ENCODE results near the gene SGSH.

The SGSH gene

DNA sequence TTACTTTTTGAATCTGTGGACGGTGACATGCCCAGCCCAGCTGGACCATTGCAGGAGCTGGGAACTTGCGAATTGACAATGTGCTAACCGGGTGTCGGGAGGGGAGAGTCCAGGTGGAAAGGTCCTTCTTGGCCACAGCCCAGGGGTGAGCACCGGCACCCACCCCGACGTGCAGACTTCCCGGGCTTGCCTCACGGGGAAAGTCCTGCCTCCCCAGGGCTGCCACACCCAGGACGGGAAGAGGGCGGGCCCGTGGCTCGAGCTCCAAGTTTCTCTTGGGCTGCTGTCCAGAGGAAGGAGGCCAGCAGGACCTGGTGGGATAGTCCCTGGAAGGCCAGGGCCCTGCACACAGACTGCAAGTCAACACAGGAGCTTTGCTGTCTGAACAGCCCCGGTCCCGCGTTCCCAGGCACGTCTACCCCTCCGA is 32.6 kb downstream of the SGSH start:
- no peak for DNase-seq

DNA sequence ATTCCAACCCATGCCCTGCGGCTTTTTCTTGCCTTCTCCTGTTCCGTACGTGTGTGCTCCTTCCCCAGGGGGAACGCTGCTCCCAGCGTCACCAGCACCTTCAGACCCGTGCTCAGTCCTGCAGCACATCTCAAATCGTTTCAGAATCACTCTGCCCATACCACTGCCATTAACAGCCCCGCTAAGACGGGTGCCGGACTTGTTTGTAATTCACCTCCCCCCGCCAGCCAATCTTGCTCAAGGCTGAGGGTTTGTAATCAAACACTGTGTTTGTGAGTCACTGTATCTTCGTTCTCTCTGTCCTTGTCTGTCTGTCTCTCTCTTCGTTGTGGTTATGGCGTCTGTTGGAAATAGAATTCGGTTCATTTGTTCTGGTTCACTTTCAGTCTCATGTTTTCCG is 33.0 kb downstream of the SGSH start:
- no peak for DNase-seq

DNA sequence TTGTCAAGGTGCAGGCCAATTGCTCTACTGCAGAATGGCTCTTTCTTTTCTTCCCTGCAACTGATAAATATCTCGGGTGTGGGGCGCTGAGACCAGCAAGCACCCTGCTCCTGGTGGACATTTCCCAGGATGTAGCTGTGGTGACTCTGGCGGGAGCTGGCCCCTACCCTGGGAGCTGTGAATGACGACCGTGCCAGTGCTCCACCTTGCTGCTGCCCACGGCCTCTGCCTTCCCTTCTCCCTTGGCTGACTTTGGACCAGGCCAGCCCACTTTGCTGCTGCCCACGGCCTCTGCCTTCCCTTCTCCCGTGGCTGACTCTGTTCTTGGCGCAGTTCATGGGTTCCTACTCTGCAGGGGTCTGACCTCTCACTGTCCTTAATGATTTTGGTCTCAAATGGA is 34.2 kb downstream of the SGSH start:
- no peak for DNase-seq

DNA sequence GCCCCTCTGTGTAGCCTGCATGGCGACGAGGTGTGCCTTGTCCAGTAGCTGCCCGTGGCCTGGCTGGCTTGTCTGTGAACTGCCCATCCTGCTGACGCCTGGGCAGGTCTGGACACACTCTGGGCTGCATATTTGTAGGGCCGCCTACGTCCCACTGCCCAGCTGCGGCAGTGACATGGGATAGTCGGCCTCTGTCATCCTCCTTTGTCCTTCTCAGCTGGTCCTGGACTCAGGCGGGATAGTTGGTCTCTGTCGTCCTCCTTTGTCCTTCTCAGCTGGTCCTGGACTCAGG is 35.8 kb downstream of the SGSH start:
- peak in 2 of 56 donors; percentile 8 to 12 for DNase-seq

DNA sequence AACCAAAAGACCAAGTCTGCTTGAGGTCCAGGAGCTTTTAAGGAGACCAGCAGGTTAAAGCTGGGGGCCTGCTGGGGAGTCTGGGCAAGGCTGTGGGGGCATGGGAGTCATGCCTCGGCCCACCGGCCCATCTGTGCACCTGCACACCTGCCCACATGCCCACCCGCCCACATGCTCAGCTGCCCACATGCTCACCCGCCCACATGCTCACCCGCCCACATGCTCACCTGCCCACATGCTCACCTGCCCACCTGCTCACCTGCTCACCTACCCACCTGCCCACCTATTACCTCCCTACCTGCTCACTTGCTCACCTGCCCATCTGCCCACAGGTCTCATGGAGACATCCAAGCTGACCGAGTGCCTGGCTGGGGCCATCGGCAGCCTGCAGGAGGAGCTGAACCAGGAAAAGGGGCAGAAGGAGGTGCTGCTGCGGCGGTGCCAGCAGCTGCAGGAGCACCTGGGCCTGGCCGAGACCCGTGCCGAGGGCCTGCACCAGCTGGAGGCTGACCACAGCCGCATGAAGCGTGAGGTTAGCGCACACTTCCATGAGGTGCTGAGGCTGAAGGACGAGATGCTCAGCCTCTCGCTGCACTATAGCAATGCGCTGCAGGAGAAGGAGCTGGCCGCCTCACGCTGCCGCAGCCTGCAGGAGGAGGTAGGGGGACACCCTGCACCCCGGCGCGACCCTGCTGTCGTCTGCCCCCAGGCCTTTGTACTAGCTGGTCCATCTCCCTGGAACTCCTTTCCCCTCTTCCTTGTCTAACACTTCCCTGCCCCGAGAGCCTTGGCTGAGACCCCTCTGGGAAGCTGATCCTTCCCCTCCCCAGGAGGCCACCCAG is 36.3 kb downstream of the SGSH start:
- no peak for DNase-seq

DNA sequence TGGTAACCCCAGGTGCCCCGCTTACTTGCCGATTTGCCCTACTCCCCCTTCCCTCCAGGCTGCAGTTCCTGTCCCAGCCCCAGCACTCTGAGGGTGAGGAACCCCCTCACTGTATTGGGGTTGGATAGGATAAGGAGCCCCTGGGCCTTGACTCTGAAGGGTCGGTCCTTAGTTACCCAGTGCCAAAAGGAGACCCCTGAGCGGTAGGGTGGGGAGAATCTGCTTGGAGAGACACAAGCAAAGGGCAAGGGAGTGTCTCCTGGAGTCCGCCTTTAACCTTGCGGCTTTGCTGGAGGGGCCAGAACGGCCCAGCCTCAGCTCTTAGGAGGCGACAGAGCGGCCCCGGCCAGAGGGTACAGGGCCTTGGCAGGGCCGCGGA is 37.3 kb downstream of the SGSH start:
- DNase-seq, result no peak

DNA sequence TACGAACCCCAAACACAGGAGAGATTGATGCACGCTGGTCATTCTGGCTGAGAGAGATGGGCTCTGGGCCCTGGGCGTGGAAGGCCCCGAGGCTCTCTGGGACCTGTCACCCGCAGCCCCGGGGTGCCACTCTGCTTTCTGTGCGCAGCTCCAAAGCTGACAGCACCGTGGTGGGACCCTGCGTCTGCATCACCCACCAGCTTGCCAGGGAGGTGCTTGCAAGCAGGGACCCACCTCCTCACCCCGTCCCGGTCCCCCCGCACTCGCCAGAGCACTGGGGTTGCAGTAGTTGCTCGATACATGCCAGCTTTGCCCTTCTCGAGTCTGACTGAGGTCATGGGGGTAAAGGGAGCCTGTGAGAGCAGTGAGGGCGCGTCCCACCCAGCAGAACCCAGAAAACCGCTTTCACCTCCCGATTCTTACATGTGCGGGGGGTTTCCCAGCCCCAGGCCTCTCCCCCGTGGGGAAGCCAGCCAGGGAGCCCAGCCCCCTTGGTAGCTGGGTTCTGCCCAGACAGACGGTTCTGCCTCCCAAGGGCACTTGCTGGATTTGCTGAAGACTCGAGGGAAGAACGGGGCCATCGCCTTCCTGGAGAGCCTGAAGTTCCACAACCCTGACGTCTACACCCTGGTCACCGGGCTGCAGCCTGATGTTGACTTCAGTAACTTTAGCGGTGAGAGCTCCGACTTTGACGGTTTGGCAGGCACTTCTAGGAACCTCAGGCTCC is 37.9 kb downstream of the SGSH start:
- DNase-seq, result no peak

DNA sequence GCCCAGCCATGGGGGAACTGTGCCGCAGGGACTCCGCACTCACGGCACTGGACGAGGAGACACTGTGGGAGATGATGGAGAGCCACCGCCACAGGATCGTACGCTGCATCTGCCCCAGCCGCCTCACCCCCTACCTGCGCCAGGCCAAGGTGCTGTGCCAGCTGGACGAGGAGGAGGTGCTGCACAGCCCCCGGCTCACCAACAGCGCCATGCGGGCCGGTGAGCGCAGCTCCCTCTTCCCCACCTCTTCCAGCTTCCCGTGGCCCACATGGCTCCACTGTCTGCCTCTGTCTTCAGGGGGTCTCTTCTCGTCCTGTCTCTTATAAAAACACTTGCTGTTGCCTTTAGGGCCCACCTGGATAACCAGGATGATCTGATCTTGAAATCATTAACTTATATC is 38.7 kb downstream of the SGSH start:
- no peak for DNase-seq

DNA sequence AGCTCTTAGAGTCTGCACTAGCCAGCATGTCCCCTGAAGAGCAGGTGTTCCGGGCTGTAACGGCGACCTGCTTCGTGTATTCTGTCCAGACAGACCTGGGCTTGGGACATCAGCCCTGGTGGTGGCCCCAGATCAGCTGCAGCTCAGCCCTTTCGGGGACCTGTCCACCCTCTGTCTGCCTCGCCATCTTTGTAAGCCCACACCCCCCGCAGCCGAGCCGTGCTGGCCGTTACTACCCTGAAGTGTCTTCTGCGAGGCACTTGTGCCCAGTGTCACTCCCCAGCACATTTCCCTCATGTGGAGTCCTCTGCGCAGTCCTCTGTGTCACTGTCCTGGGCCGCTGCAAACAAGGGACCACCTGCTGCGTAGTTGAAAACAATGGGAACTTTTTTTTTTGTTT is 39.9 kb downstream of the SGSH start:
- DNase-seq, result no peak

DNA sequence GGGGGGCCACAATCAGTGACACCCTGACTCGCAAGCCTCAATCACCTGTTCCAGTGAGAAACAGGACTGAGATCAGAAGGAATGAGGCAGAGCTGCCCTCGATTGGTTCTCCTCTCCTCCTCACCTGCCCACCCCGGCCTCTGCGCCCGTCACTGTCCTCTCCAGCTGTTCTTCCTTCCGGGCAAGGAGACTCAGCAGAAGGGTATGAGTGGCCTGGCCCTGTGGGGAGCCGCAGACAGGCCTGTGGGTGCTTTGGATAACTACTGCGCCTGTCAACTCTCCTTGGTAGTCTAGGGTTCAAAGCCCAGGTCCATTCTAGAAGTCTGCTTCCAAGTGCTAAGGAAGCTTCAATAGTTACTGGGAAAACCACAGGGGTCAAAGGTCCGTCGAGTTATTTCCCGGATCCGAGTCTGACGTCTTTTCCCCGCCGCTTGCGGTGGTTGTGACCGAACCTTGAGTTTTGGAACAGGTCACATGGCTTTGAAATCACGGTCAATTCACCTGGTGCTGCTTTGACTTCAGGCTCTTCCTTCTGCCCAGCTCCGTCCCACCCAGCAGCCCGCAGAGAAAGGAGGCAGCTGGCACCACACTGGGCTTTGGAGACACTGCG is 42.0 kb downstream of the SGSH start:
- DNase-seq, result no peak

DNA sequence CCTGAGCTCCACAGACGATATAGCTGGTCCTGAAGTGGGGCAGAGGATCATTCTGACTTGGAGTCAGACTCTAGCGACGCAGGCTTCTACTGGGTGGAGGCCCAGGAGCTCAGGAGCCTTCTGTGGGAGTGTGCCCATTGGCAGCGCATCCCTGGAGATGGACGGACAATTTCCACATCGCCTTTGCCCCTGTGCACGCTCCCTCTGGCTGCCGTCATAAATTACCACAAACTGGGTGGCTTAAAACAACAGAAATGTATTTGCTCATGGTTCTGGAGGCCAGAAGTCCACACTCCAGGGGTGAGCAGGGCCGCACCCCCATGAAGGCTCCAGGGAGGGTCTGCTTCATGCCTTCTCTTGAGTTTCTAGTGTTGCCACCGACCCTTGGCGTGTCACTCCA is 43.4 kb downstream of the SGSH start:
- DNase-seq, result no peak

DNA sequence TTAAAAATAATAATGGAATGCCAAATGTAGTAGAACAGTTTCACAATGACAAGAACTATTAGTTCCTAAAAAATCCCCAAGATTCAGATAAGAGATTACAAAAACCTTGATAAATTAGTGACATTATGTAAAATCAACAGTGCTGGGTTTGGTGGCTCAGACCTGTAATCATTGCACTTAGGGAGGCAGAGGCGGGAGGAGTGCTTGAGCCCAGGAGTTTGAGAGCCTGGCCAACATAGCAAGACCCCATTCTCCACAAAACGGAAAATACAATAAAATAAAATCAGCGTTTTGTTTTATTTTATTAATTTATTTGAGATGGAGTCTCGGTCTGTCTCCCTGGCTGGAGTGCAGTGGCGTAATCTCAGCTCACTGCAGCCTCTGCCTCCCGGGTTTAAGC is 46.2 kb downstream of the SGSH start:
- no peak for DNase-seq

DNA sequence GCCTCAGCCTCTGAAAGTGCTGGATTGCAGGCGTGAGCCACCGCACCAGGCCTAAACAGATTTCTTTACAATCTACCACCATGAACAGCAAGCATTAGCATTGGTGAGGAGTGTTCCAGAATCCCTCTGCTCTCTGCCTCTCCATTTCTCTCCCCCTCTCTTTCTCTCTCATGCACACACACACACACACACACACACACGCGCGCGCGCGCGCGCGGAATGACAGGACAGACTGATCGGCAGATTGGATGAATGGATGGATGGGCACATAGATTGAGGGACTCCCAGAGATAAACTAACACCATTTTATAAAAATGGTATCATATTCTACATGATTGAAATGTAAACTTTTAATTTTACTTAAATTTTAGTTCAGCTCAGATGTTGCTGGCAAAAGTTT is 47.0 kb downstream of the SGSH start:
- no peak for DNase-seq

DNA sequence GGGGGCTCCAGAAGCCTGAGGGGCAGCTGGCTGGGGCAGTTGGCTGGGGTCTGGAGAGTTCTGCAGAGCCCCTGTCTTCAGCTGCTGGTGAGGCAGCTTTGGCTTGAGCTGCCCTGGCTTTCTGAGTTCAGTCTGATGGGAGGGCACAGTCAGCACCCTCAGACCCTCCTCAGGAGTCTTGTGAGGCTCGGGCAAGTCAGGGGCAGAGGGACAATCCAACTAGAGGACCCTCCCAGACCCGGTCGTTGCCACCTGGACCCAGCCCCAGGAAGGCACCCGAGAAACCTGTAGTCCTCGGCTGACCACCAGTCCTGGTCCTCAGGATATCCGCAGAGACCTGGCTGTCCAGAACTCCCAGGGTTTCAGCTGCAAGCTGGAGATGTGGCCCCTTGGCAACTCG is 48.5 kb downstream of the SGSH start:
- DNase-seq, result no peak

DNA sequence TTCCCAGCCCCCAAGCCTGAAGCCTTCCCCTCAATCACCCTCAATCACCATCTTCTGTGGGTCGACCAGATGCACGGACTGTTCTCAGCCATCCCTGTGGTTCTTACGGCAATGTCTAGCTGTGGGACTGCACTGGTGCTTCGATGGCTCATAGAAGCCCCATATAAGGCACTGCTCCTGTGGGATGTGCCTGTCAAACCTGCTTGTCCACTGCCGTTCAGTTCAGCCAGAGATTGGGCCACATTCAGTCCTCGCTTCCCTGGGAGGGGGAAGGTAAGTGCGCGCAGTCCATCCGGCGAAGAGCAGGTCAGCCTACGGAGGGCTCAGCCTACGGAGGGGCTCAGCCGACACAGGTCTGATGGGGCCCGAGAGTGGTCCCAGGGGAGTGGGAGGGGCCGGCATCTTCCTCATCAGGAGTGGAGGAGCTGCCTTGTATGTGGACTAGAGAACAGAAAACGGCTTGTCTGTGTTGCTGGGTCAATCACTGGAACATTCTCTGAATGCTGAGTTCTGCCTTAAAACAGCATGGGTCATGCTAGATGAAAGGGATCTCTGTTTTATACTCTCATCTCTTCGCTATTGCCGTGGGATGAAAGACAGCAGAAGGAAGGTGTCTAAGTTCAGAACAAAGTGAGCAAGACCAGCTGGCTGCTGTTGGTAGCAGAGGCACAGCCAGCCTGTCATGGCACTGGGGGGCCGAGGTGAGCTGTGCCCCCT is 50.2 kb downstream of the SGSH start, which contains the start of gene CARD14:
TSS of gene CARD14 (plus strand) at position 247 of the 717 bp plus-strand sequence. CDS start 11,409 bp downstream, outside the sequence.
- DNase-seq, result peak in 1 of 56 donors; percentile 15

DNA sequence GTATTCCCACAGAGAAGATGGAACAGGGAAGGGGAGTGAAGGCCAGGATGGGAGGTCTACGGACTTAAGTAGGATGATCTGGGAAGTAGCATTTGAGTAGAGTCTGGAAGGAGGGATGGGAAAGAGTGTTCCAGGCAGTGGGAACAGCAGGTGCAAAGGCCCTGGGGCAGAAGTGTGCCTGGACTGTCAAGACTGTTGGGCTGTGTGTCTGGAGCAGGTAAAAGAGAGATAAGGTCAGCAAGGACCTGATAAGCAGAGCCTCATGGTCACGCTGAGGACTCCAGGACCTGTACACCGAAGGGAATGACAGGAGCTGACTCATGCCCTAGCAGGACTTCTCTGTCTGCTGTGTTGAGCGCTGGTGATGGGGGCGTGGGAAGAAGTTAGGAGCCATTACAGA is 51.0 kb downstream of the SGSH start:
- DNase-seq, result no peak

DNA sequence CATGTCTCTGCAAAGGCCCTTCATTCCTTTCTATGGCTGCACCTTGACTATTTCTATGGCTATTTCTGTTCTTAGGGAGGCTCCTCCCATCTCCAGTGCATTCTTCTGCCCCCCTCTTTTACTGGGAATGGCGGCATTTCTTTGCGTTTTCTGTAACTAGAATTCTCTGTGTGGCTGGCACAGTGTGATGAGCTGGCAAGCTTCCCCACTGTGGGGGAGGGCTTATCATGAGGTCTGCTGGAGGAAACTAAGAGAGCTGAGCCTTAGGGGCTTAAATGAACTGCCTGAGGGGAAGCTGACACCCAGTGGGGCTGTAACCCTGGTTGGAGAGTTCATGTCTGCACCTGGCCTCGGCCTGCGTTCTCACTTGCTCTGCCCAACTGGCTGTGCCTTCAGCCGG is 51.8 kb downstream of the SGSH start:
- DNase-seq, result peak in 2 of 56 donors; percentile 8 to 10

DNA sequence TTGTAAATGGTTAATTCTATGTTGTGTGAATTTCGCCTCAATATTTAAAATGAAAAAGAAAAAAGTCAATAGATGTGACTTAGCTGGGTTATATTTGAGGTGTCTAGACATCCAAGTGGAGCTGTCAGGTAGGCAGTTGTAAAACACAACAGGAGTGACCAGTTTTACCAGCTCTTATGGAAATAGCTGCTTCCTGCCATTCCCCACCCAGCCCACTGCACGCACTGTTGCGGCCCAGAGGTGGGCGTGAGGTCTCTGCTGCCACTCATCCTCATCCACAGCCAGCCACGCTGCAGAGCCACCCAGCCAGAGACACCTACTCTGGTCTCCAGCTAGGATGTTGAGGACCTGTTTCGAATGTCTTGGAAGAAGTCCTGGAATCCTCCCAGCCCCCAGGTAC is 53.7 kb downstream of the SGSH start:
- no peak for DNase-seq

DNA sequence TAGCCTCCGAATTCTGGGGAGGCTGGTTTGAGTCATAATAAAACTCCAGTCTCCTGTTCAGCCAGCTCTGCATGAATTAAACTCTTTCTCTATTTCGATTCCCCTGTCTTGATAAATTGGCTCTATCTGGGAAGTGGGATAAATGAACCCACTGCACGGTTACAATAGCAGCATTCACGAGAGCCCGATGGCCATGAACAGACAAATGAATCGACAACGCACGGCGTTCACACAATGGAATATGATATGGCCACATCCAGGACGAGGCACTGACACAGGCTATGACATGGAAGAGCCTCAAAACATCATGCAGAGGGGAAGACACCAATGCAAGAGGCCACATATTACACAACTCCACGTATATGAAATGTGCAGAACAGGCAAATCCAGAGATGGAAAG is 55.9 kb downstream of the SGSH start:
- DNase-seq, result peak in 8 of 56 donors; percentile 5 to 48 (median 11)

DNA sequence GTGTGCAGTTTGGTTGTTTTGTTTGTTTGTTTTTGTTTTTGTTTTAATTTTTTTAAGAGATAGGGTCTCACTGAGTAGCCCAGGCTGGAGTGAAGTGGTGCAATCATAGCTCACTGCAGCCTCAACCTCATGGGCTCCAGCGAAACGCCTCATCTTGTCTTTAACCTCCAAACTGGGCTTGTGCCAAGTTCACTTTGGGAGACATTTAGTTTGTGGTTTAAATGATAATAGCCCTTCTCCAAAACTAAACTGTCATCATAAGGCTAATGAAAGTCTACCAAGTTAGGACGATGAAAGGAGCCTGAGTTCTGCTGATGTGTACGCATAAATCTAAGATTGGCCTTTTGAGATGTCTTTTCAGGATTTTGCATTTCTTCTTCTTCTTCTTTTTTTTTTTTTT is 56.8 kb downstream of the SGSH start:
- DNase-seq, result no peak

DNA sequence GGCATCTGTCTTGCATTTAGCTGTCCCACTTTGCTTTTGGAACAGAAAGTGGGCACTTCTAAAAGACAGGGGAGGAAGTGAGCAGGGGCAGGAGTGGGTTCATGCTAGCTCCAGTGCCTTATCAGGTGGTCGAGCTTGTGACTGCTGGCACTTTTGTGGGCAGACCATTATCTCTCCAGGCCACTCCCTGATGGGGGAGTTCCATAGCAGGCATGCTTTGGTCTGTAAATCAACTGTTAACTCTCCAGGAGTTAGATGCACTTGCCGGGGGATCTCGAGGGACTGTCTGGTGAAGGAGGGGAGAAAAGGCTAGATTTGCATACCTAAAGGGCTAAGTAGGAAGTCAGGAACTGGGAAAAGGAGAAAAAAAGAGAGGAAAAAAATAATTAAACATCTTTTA is 59.6 kb downstream of the SGSH start:
- DNase-seq, result no peak
